ENCODE results near the gene LRP6. TPM values are rescaled to one million over a fixed set of nuclear protein-coding genes. Genes with fewer than 3 reads are reported as not detected.

LRP6 gene
- total RNA-seq, 1 donor from 2014 or later = 23.8 TPM

GRCh38 chr12:12294215-12295005 lies 27.6 kb upstream of the LRP6 start:
- H3K4me3 ChIP-seq (ENCODE audit: low read depth, low read length) = no peak overlapping the region
- no peak for TF ChIP-seq CTCF (conservative IDR thresholded peaks at IDR 0.05; ENCODE audit: low read depth, low read length)
- no peak for DNase-seq (ENCODE audit: low read depth)

- TF ChIP-seq CTCF (conservative IDR thresholded peaks at IDR 0.05; ENCODE audit: low read depth, low read length) = no peak
- no peak for DNase-seq (ENCODE audit: low read depth)
- no peak overlapping the region for H3K4me3 ChIP-seq (ENCODE audit: low read depth, low read length)
Measured at GRCh38 chr12:12290206-12290605, 23.4 kb upstream of the LRP6 start.

GRCh38 chr12:12286441-12286840 lies 19.6 kb upstream of the LRP6 start:
- no peak overlapping the region for H3K4me3 ChIP-seq (ENCODE audit: low read depth, low read length)
- no peak for DNase-seq (ENCODE audit: low read depth)
- no peak for TF ChIP-seq CTCF (conservative IDR thresholded peaks at IDR 0.05; ENCODE audit: low read depth, low read length)

- no peak overlapping the region for H3K4me3 ChIP-seq (ENCODE audit: low read depth, low read length)
- TF ChIP-seq CTCF (conservative IDR thresholded peaks at IDR 0.05; ENCODE audit: low read depth, low read length) = no peak
- peak; percentile 59 for DNase-seq (ENCODE audit: low read depth)
Measured at GRCh38 chr12:12282761-12283425, 16.0 kb upstream of the LRP6 start.

- no peak for DNase-seq (ENCODE audit: low read depth)
- TF ChIP-seq CTCF (conservative IDR thresholded peaks at IDR 0.05; ENCODE audit: low read depth, low read length) = no peak
- no peak overlapping the region for H3K4me3 ChIP-seq (ENCODE audit: low read depth, low read length)
Measured at GRCh38 chr12:12282202-12282601, 15.4 kb upstream of the LRP6 start.

- no peak for TF ChIP-seq CTCF (conservative IDR thresholded peaks at IDR 0.05; ENCODE audit: low read depth, low read length)
- no peak for DNase-seq (ENCODE audit: low read depth)
- H3K4me3 ChIP-seq (ENCODE audit: low read depth, low read length) = no peak overlapping the region
Measured at GRCh38 chr12:12281134-12281533, 14.3 kb upstream of the LRP6 start.
